Measurements from ENCODE around the gene WAPL. TPM values are rescaled to one million over a fixed set of nuclear protein-coding genes. Genes with fewer than 3 reads are reported as not detected.

Gene WAPL
- total and polyA plus RNA-seq, 2 of the 13 experiments (the other 11 are each of a cell fraction or from before 2014, with no cell fraction given) = 13.2 to 43.5 TPM

- no peak for TF ChIP-seq KIAA2018 (CRISPR knock-in tag; IDR thresholded peaks at IDR 0.05; ENCODE audit: borderline replicate concordance)
- TF ChIP-seq NFE2L2 (IDR thresholded peaks at IDR 0.05; ENCODE audit: low read length) = no peak
- TF ChIP-seq ZNF317 (CRISPR knock-in tag; IDR thresholded peaks at IDR 0.05) = no peak
- TF ChIP-seq STAT5B (CRISPR knock-in tag; IDR thresholded peaks at IDR 0.05) = no peak
- TF ChIP-seq ZMAT5 (CRISPR knock-in tag; IDR thresholded peaks at IDR 0.05; ENCODE audit: borderline replicate concordance, low read depth) = no peak
- no peak for TF ChIP-seq ZHX1 (CRISPR knock-in tag; IDR thresholded peaks at IDR 0.05; ENCODE audit: low read depth)
- TF ChIP-seq NFIB (CRISPR knock-in tag; IDR thresholded peaks at IDR 0.05; ENCODE audit: borderline replicate concordance) = no peak
- TF ChIP-seq DRAP1 (CRISPR knock-in tag; IDR thresholded peaks at IDR 0.05) = peak; percentile 32; the same call in 1 of the 2 replicates
- no peak for TF ChIP-seq ZBTB21 (CRISPR knock-in tag; IDR thresholded peaks at IDR 0.05)
- TF ChIP-seq KAT2B (IDR thresholded peaks at IDR 0.05; ENCODE audit: borderline replicate concordance, low read depth, low read length) = no peak
- TF ChIP-seq ZMYM3 (CRISPR knock-in tag; IDR thresholded peaks at IDR 0.05) = no peak
- TF ChIP-seq XBP1 (CRISPR knock-in tag; IDR thresholded peaks at IDR 0.05) = no peak
- peak; percentile 90 for TF ChIP-seq NR2C2 (CRISPR knock-in tag; IDR thresholded peaks at IDR 0.05; ENCODE audit: borderline replicate concordance)
- TF ChIP-seq JUND (CRISPR knock-in tag; IDR thresholded peaks at IDR 0.05) = peak; percentile 24; the same call in 1 of the 2 replicates
- no peak; the same call in none of the 2 replicates for TF ChIP-seq ETV6 (CRISPR knock-in tag; conservative IDR thresholded peaks at IDR 0.05)
These were observed at the start of gene WAPL (continued) for GRCh38 chr10:86521678-86522509.
